ENCODE data around the gene USH1C. TPM values are rescaled to one million over a fixed set of nuclear protein-coding genes. Genes with fewer than 3 reads are reported as not detected.

The USH1C gene
- total and polyA plus RNA-seq, 9 of the 15 experiments (the other 6 are each of a cell fraction or from before 2014, with no cell fraction given) = 0.04 TPM; not detected in 8

DNA sequence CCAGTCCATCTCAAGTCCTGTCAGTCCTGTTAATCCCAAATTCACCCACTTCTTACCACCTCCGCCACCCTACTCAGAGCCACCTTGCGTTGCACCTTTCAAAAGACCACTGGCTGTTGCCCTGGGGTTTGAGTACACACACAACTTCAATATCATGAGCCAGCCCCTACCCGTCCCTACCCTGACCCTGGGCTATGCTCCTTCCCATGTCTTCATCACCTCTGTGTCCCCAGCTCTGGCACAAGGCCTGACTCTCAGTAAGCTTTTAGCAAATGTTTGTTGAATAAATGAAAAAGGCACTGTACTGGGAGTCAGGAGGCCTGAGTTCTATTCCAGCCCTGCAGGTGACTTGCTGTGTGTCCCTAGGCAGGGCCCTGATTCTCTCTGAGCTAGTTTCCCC is 29.3 kb upstream of the USH1C start:
- in situ Hi-C loops (cut with MboI) = no loop called here
- BruUV-seq (replicated peaks) = no TSS peak
- H3K9me3 ChIP-seq (replicated peaks; ENCODE audit: control insufficient read depth, insufficient read depth, low read depth, low read length) = no peaks in the 10 kb centered on the region
- ChIA-PET CTCF (ENCODE audit: low intra/inter-chr PET ratio) (no interaction called here), POLR2A (no interaction called here)
- DNase-seq (ENCODE audit: extremely low read depth in 1 of 4, low spot score in 3 of 4) (no peak), FAIRE-seq (no peak), ATAC-seq (no peak)
- peaks cover 4% of the 10 kb centered on the region; the same call in 1 of the 2 replicates for H4K20me1 ChIP-seq (replicated peaks; ENCODE audit: control insufficient read depth, insufficient read depth, low read length)
- no peak overlapping the region for H3K4me3 ChIP-seq
- no peaks in the 10 kb centered on the region for H3K9me1 ChIP-seq (ENCODE audit: control insufficient read depth, insufficient read depth, low read length)
- peaks cover 13 to 36% of the 10 kb centered on the region in 2 experiments; a peak in 4 of 5 replicates for H3K27me3 ChIP-seq (ENCODE audit: control insufficient read depth in 2 of 2, insufficient read depth in 2 of 2, low read length in 2 of 2)
- H3K27ac ChIP-seq (ENCODE audit: extremely low read depth, low read depth, low read length) = no peak overlapping the region
- H3K9ac ChIP-seq (ENCODE audit: insufficient read depth in 1 of 2, low read depth in 2 of 2, low read length in 2 of 2) = no peak overlapping the region
- H3K4me2 ChIP-seq (ENCODE audit: insufficient read depth, low read length) = no peak overlapping the region
- no peaks in the 10 kb centered on the region for H3K79me2 ChIP-seq (ENCODE audit: control insufficient read depth, insufficient read depth, low read length)
- H2AFZ ChIP-seq (ENCODE audit: low read depth, low read length) = no peak overlapping the region
- peaks cover 0 to 11% of the 10 kb centered on the region in 2 experiments; a peak in 2 of 5 replicates for H3K4me1 ChIP-seq (replicated peaks in 1 of 2; ENCODE audit: control insufficient read depth in 2 of 2, insufficient read depth in 2 of 2, low read length in 2 of 2)
- intact Hi-C loops (cut with micrococcal nuclease) = no loop called here
- H3K36me3 ChIP-seq (ENCODE audit: control insufficient read depth, insufficient read depth, low read length) = no peaks in the 10 kb centered on the region
- WGBS (ENCODE audit: insufficient coverage, low coverage, missing lambda C conversion rate) = 4% methylated on average over 3 of the region's 3 CpGs
- TF ChIP-seq ZNF324 (CRISPR knock-in tag; IDR thresholded peaks at IDR 0.05) (no peak), NR3C1 (CRISPR knock-in tag; IDR thresholded peaks at IDR 0.05) (no peak), NCOA6 (IDR thresholded peaks at IDR 0.05) (no peak), CSDE1 (IDR thresholded peaks at IDR 0.05) (no peak), ZBTB1 (CRISPR knock-in tag; IDR thresholded peaks at IDR 0.05; ENCODE audit: borderline replicate concordance, low read depth) (no peak), ZNF780A (CRISPR knock-in tag; IDR thresholded peaks at IDR 0.05) (no peak), ZBTB33 (CRISPR knock-in tag; IDR thresholded peaks at IDR 0.05) (no peak), ARID1B (IDR thresholded peaks at IDR 0.05) (no peak), TRIM28 (IDR thresholded peaks at IDR 0.05) (no peak), CBFA2T2 (conservative IDR thresholded peaks at IDR 0.05) (no peak), JUNB (CRISPR knock-in tag; conservative IDR thresholded peaks at IDR 0.05) (no peak)
- TF ChIP-seq, protein P1, sequence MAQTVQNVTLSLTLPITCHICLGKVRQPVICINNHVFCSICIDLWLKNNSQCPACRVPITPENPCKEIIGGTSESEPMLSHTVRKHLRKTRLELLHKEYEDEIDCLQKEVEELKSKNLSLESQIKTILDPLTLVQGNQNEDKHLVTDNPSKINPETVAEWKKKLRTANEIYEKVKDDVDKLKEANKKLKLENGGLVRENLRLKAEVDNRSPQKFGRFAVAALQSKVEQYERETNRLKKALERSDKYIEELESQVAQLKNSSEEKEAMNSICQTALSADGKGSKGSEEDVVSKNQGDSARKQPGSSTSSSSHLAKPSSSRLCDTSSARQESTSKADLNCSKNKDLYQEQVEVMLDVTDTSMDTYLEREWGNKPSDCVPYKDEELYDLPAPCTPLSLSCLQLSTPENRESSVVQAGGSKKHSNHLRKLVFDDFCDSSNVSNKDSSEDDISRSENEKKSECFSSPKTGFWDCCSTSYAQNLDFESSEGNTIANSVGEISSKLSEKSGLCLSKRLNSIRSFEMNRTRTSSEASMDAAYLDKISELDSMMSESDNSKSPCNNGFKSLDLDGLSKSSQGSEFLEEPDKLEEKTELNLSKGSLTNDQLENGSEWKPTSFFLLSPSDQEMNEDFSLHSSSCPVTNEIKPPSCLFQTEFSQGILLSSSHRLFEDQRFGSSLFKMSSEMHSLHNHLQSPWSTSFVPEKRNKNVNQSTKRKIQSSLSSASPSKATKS (CRISPR knock-in tag; IDR thresholded peaks at IDR 0.05) = no peak
- TF ChIP-seq, protein P2, sequence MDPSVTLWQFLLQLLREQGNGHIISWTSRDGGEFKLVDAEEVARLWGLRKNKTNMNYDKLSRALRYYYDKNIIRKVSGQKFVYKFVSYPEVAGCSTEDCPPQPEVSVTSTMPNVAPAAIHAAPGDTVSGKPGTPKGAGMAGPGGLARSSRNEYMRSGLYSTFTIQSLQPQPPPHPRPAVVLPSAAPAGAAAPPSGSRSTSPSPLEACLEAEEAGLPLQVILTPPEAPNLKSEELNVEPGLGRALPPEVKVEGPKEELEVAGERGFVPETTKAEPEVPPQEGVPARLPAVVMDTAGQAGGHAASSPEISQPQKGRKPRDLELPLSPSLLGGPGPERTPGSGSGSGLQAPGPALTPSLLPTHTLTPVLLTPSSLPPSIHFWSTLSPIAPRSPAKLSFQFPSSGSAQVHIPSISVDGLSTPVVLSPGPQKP (CRISPR knock-in tag; IDR thresholded peaks at IDR 0.05) = no peak
- TF ChIP-seq, protein P3, sequence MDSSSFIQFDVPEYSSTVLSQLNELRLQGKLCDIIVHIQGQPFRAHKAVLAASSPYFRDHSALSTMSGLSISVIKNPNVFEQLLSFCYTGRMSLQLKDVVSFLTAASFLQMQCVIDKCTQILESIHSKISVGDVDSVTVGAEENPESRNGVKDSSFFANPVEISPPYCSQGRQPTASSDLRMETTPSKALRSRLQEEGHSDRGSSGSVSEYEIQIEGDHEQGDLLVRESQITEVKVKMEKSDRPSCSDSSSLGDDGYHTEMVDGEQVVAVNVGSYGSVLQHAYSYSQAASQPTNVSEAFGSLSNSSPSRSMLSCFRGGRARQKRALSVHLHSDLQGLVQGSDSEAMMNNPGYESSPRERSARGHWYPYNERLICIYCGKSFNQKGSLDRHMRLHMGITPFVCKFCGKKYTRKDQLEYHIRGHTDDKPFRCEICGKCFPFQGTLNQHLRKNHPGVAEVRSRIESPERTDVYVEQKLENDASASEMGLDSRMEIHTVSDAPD (CRISPR knock-in tag; IDR thresholded peaks at IDR 0.05) = no peak
- TF ChIP-seq, protein P4, sequence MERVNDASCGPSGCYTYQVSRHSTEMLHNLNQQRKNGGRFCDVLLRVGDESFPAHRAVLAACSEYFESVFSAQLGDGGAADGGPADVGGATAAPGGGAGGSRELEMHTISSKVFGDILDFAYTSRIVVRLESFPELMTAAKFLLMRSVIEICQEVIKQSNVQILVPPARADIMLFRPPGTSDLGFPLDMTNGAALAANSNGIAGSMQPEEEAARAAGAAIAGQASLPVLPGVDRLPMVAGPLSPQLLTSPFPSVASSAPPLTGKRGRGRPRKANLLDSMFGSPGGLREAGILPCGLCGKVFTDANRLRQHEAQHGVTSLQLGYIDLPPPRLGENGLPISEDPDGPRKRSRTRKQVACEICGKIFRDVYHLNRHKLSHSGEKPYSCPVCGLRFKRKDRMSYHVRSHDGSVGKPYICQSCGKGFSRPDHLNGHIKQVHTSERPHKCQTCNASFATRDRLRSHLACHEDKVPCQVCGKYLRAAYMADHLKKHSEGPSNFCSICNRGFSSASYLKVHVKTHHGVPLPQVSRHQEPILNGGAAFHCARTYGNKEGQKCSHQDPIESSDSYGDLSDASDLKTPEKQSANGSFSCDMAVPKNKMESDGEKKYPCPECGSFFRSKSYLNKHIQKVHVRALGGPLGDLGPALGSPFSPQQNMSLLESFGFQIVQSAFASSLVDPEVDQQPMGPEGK (CRISPR knock-in tag; IDR thresholded peaks at IDR 0.05; ENCODE audit: borderline replicate concordance) = no peak
